SK-N-MC (cell line): ENCODE data around the gene PNKD.

Experiments used
- DNase-seq: peaks from one replicate; pipeline ENCODE4 v3.0.0-alpha.2; 2011; ENCODE audit warnings: low read depth, low spot score
- H3K27ac ChIP-seq: fragments of 200-600 bp; sonication (generic); 2 replicates; pipeline ENCODE4 v1.5.1; 2016; ENCODE audit warnings: mixed run types
- H3K36me3 ChIP-seq: fragments of 200-600 bp; sonication (generic); 2 replicates; pipeline ENCODE4 v1.6.1; 2017; ENCODE audit warnings: antibody characterized with exemption, low read length, mixed read lengths; ENCODE audit not compliant: insufficient read depth
- H3K4me3 ChIP-seq: fragments of 200-600 bp; sonication (generic); 2 replicates; pipeline ENCODE4 v1.5.1; 2016
- H3K9ac ChIP-seq: fragments of 200-600 bp; sonication (generic); 2 replicates; pipeline ENCODE4 v1.8.0; 2017; ENCODE audit warnings: mixed run types, mixed read lengths; ENCODE audit not compliant: insufficient read length
- H3K9me3 ChIP-seq: fragments of 200-600 bp; sonication (generic); 2 replicates; pipeline ENCODE4 v1.6.1; 2017; ENCODE audit warnings: low read depth, mild to moderate bottlenecking, antibody characterized with exemption, low read length, moderate library complexity, mixed read lengths
- EZH2 ChIP-seq: fragments of 200-600 bp; sonication (generic); IDR thresholded peaks from one replicate; pipeline ENCODE4 v1.6.1; 2017; ENCODE audit warnings: antibody characterized with exemption
- FOXP2 ChIP-seq: optimal IDR thresholded peaks from 2 replicates; pipeline ENCODE3; 2011; ENCODE audit warnings: mild to moderate bottlenecking, moderate library complexity; ENCODE audit not compliant: insufficient read depth; ENCODE audit errors: extremely low read length, control extremely low read depth
- POLR2AphosphoS5 ChIP-seq: IDR thresholded peaks from 2 replicates; pipeline ENCODE4 v1.6.1; 2012; ENCODE audit warnings: mild to moderate bottlenecking, low read depth, low read length, borderline replicate concordance

Gene PNKD

GRCh38 chr2:218274586-218274985 is 4.3 kb downstream of the PNKD start:
- no peak overlapping the region for H3K4me3 ChIP-seq
- TF ChIP-seq POLR2AphosphoS5 (no peak), EZH2 (no peak)
- no peaks in the 10 kb centered on the region for H3K9me3 ChIP-seq
- H3K9ac ChIP-seq, result no peak overlapping the region
- DNase-seq, result no peak
- H3K27ac ChIP-seq, result no peak overlapping the region
- peaks cover 27% of the 10 kb centered on the region; the same call in 1 of the 2 replicates for H3K36me3 ChIP-seq

GRCh38 chr2:218275371-218276072 is 5.2 kb downstream of the PNKD start:
- no peak for TF ChIP-seq FOXP2
- no peak for TF ChIP-seq EZH2
- no peak for TF ChIP-seq POLR2AphosphoS5
- peaks cover 27% of the 10 kb centered on the region; the same call in 1 of the 2 replicates for H3K36me3 ChIP-seq
- H3K9ac ChIP-seq, result no peak overlapping the region
- no peaks in the 10 kb centered on the region for H3K9me3 ChIP-seq
- H3K27ac ChIP-seq, result no peak overlapping the region
- no peak for DNase-seq
- no peak overlapping the region for H3K4me3 ChIP-seq

- DNase-seq, result no peak
- no peak overlapping the region for H3K9ac ChIP-seq
- no peak overlapping the region for H3K27ac ChIP-seq
- TF ChIP-seq EZH2 (no peak), POLR2AphosphoS5 (no peak), FOXP2 (no peak)
- peaks cover 27% of the 10 kb centered on the region; the same call in 1 of the 2 replicates for H3K36me3 ChIP-seq
- H3K4me3 ChIP-seq, result no peak overlapping the region
- no peaks in the 10 kb centered on the region for H3K9me3 ChIP-seq
Observed at GRCh38 chr2:218276986-218277755, 6.9 kb downstream of the PNKD start.

- Histone ChIP-seq H3K36me3 (peaks cover 27% of the 10 kb centered on the region; the same call in 1 of the 2 replicates), H3K27ac (no peak overlapping the region), H3K4me3 (no peak overlapping the region), H3K9me3 (no peaks in the 10 kb centered on the region), H3K9ac (no peak overlapping the region)
- DNase-seq, result no peak
- TF ChIP-seq FOXP2 (no peak), POLR2AphosphoS5 (no peak), EZH2 (no peak)
Observed at GRCh38 chr2:218277921-218278320, 7.6 kb downstream of the PNKD start.

- TF ChIP-seq EZH2 (no peak), POLR2AphosphoS5 (no peak), FOXP2 (no peak)
- no peak for DNase-seq
- H3K4me3 ChIP-seq, result no peak overlapping the region
- no peak overlapping the region for H3K9ac ChIP-seq
- H3K36me3 ChIP-seq, result peaks cover 25% of the 10 kb centered on the region; the same call in 1 of the 2 replicates
- no peaks in the 10 kb centered on the region for H3K9me3 ChIP-seq
- H3K27ac ChIP-seq, result no peak overlapping the region
Observed at GRCh38 chr2:218278531-218279360, 8.4 kb downstream of the PNKD start.

GRCh38 chr2:218280260-218280870 is 10.0 kb downstream of the PNKD start:
- Histone ChIP-seq H3K36me3 (peaks cover 9% of the 10 kb centered on the region; the same call in 1 of the 2 replicates), H3K4me3 (no peak overlapping the region), H3K9me3 (no peaks in the 10 kb centered on the region), H3K27ac (no peak overlapping the region), H3K9ac (no peak overlapping the region)
- no peak for DNase-seq
- TF ChIP-seq FOXP2 (no peak), EZH2 (no peak), POLR2AphosphoS5 (no peak)

GRCh38 chr2:218281449-218281848 is 11.1 kb downstream of the PNKD start:
- Histone ChIP-seq H3K9me3 (no peaks in the 10 kb centered on the region), H3K9ac (no peak overlapping the region), H3K36me3 (peaks cover 4% of the 10 kb centered on the region; the same call in 1 of the 2 replicates), H3K4me3 (no peak overlapping the region), H3K27ac (no peak overlapping the region)
- TF ChIP-seq POLR2AphosphoS5 (no peak), FOXP2 (no peak), EZH2 (no peak)
- no peak for DNase-seq
